Neuronal stem cell (in vitro differentiated cells): ENCODE results near the gene RNF6.
"Not testable (repeated sequence)": the region's sequence is repeated elsewhere in the genome, so short reads cannot be mapped to it uniquely, and the experiment has no call there.

Experiments
- DNase-seq: peaks from one replicate; pipeline ENCODE4 v3.0.0-alpha.2; 2013; ENCODE audit warnings: low spot score
- H2AFZ ChIP-seq: one replicate; pipeline ENCODE4 v1.6.1; 2013; ENCODE audit warnings: mild to moderate bottlenecking, low read length, inconsistent platforms
- H2AK5ac ChIP-seq: 2 replicates; pipeline ENCODE4 v1.6.1; 2013; ENCODE audit warnings: low read depth, mild to moderate bottlenecking, inconsistent platforms, low read length, moderate library complexity, mixed read lengths
- H2BK120ac ChIP-seq: 2 replicates; pipeline ENCODE4 v1.6.1; 2013; ENCODE audit warnings: low read depth, mild to moderate bottlenecking, inconsistent platforms, low read length, moderate library complexity, mixed read lengths
- H2BK12ac ChIP-seq: one replicate; pipeline ENCODE4 v1.6.1; 2013; ENCODE audit warnings: low read length, inconsistent platforms
- H2BK15ac ChIP-seq: 2 replicates; pipeline ENCODE4 v1.6.1; 2013; ENCODE audit warnings: mild to moderate bottlenecking, low read length, inconsistent platforms, mixed read lengths
- H2BK5ac ChIP-seq: one replicate; pipeline ENCODE4 v1.6.1; 2013; ENCODE audit warnings: inconsistent platforms, mild to moderate bottlenecking, low read length, moderate library complexity
- H3K14ac ChIP-seq: one replicate; pipeline ENCODE4 v1.6.1; 2013; ENCODE audit warnings: low read length, inconsistent platforms
- H3K18ac ChIP-seq: 2 replicates; pipeline ENCODE4 v1.6.1; 2013; ENCODE audit warnings: low read length, inconsistent platforms
- H3K23ac ChIP-seq: 2 replicates; pipeline ENCODE4 v1.6.1; 2013; ENCODE audit warnings: low read depth, mild to moderate bottlenecking, mixed read lengths, low read length, inconsistent platforms; ENCODE audit not compliant: poor library complexity
- H3K27ac ChIP-seq: replicated peaks from 3 replicates; pipeline ENCODE4 v1.5.1; 2013; ENCODE audit warnings: low read length, inconsistent platforms
- H3K27me3 ChIP-seq, 3 experiments: 2 replicates each; pipeline ENCODE4 v1.6.1; 2013; ENCODE audit warnings: low read length in 3 of 3, mild to moderate bottlenecking in 2 of 3, inconsistent platforms in 1 of 3, low read depth in 1 of 3, mixed read lengths in 1 of 3, moderate library complexity in 1 of 3; ENCODE audit not compliant: control insufficient read depth in 3 of 3, insufficient read depth in 3 of 3
- H3K36me3 ChIP-seq, 2 donors: replicated peaks in 1 of 2; 2 replicates each; pipeline ENCODE4 v1.6.1; 2013; ENCODE audit warnings: low read length in 2 of 2; ENCODE audit not compliant: control insufficient read depth in 2 of 2, insufficient read depth in 2 of 2
- H3K4ac ChIP-seq: 2 replicates; pipeline ENCODE4 v1.6.1; 2013; ENCODE audit warnings: inconsistent platforms, mild to moderate bottlenecking, low read length, moderate library complexity
- H3K4me1 ChIP-seq, 2 donors: 1 replicate in 1 of 2; 2 replicates in 1 of 2; pipeline ENCODE4 v1.6.1; 2013; ENCODE audit warnings: low read length in 2 of 2, low read depth in 1 of 2; ENCODE audit not compliant: control insufficient read depth in 2 of 2, insufficient read depth in 1 of 2
- H3K4me2 ChIP-seq: one replicate; pipeline ENCODE4 v1.6.1; 2013; ENCODE audit warnings: mild to moderate bottlenecking, low read length, inconsistent platforms; ENCODE audit not compliant: insufficient read depth, poor library complexity, severe bottlenecking
- H3K4me3 ChIP-seq, 2 donors: 2 replicates each; pipeline ENCODE4 v1.5.1; 2013; ENCODE audit warnings: low read length in 2 of 2, mild to moderate bottlenecking in 2 of 2, inconsistent platforms in 1 of 2, moderate library complexity in 1 of 2
- H3K79me1 ChIP-seq: one replicate; pipeline ENCODE4 v1.6.1; 2013; ENCODE audit warnings: low read depth, mild to moderate bottlenecking, inconsistent platforms, low read length, moderate library complexity
- H3K9ac ChIP-seq: one replicate; pipeline ENCODE4 v1.6.1; 2013; ENCODE audit warnings: mild to moderate bottlenecking, low read depth, low read length, inconsistent platforms; ENCODE audit not compliant: poor library complexity
- H3K9me3 ChIP-seq, 2 donors: replicated peaks in 1 of 2; 2 replicates each; pipeline versions ENCODE3 to v1.6.1; 2013; ENCODE audit warnings: low read length in 2 of 2, mild to moderate bottlenecking in 2 of 2, inconsistent platforms in 1 of 2, low read depth in 1 of 2, mixed read lengths in 1 of 2, moderate library complexity in 1 of 2; ENCODE audit not compliant: control insufficient read depth in 2 of 2, insufficient read depth in 1 of 2
- H4K8ac ChIP-seq: one replicate; pipeline ENCODE4 v1.6.1; 2013; ENCODE audit warnings: low read depth, mild to moderate bottlenecking, inconsistent platforms, low read length, moderate library complexity
- H4K91ac ChIP-seq: one replicate; pipeline ENCODE4 v1.6.1; 2013; ENCODE audit warnings: low read length, low read depth, mild to moderate bottlenecking, inconsistent platforms; ENCODE audit not compliant: poor library complexity
- WGBS, 2 donors: extraction: QIAGEN DNeasy Blood & Tissue Kit; methylation state at CpG; one replicate each; pipeline ENCODE4 v1.1.7; 2013; ENCODE audit warnings: missing lambda C conversion rate in 2 of 2, mixed read lengths in 1 of 2; ENCODE audit not compliant: insufficient read length in 2 of 2, insufficient replicate concordance in 1 of 2; ENCODE audit errors: extremely low coverage in 2 of 2; 5-methylcytosine and 5-hydroxymethylcytosine counted together

The RNF6 gene

GRCh38 chr13:26254583-26255111 lies 32.5 kb upstream of the RNF6 start:
- H3K9ac ChIP-seq = peak overlapping the region; percentile 94
- no peak for DNase-seq
- WGBS, 2 donors = no CpG with 5 or more reads among the region's 35 CpGs

GRCh38 chr13:26253787-26254582 lies 31.9 kb upstream of the RNF6 start, which contains the start of gene CDK8:
Gene CDK8 (plus strand): TSS chr13:26254129. CDS start chr13:26254642, 513 bp downstream.
- Histone ChIP-seq H2BK15ac (peak within 1 kb of the TSS; percentile 35), H2AFZ (peak within 1 kb of the TSS; percentile 100), H2BK5ac (peak within 1 kb of the TSS; percentile 89), H3K79me1 (no peaks in the 10 kb centered on the region), H4K91ac (peak within 1 kb of the TSS; percentile 77), H3K36me3 (no peaks in the 10 kb centered on the region), H3K4me2 (peak within 1 kb of the TSS; percentile 67), H2BK12ac (no peak within 1 kb of the TSS), H3K9me3 (no peaks in the 10 kb centered on the region), H3K27me3 (peaks cover 0 to 19% (median 0%) of the 10 kb centered on the region in 3 experiments), H4K8ac (peak within 1 kb of the TSS; percentile 89), H3K18ac (peak within 1 kb of the TSS; percentile 100), H2AK5ac (no peak within 1 kb of the TSS), H3K4me3 (peak within 1 kb of the TSS; percentile 92 to 95), H3K4me1 (peaks cover 0 to 14% of the 10 kb centered on the region in 2 donors), H3K14ac (no peak within 1 kb of the TSS), H3K9ac (peak within 1 kb of the TSS; percentile 96), H3K23ac (peak within 1 kb of the TSS; percentile 52), H3K4ac (no peak within 1 kb of the TSS), H2BK120ac (peak within 1 kb of the TSS; percentile 84), H3K27ac (peak within 1 kb of the TSS; percentile 95)
- WGBS, 2 donors = no CpG with 5 or more reads among the region's 79 CpGs
- peak; percentile 92 for DNase-seq

More at GRCh38 chr13:26254583-26255111, 32.5 kb upstream of the RNF6 start:
- Histone ChIP-seq H2BK5ac (no peak overlapping the region), H3K4me1 (peaks cover 0 to 14% of the 10 kb centered on the region in 2 donors), H3K36me3 (no peaks in the 10 kb centered on the region), H3K4me3 (peak overlapping the region; percentile 92 to 95), H3K4ac (no peak overlapping the region), H3K27me3 (peaks cover 0 to 14% (median 0%) of the 10 kb centered on the region in 3 experiments), H2AK5ac (no peak overlapping the region), H2BK15ac (no peak overlapping the region), H4K8ac (no peak overlapping the region), H3K9me3 (no peaks in the 10 kb centered on the region), H3K23ac (peak overlapping the region; percentile 52), H2AFZ (peak overlapping the region; percentile 100), H3K27ac (peak overlapping the region; percentile 95), H3K14ac (no peak overlapping the region), H3K4me2 (peak overlapping the region; percentile 61), H2BK12ac (no peak overlapping the region), H2BK120ac (peak overlapping the region; percentile 84), H3K18ac (no peak overlapping the region), H4K91ac (no peak overlapping the region), H3K79me1 (no peaks in the 10 kb centered on the region)

GRCh38 chr13:26253262-26253786 lies 31.2 kb upstream of the RNF6 start:
- no peak overlapping the region for H3K4ac ChIP-seq
- no peak overlapping the region for H3K23ac ChIP-seq
- no peak overlapping the region for H3K27ac ChIP-seq
- peaks cover 0 to 14% of the 10 kb centered on the region in 2 donors for H3K4me1 ChIP-seq
- peak overlapping the region; percentile 43 for H3K4me2 ChIP-seq
- H4K8ac ChIP-seq = no peak overlapping the region
- H3K18ac ChIP-seq = no peak overlapping the region
- H2BK120ac ChIP-seq = no peak overlapping the region
- H3K9ac ChIP-seq = no peak overlapping the region
- H2BK15ac ChIP-seq = no peak overlapping the region
- peaks cover 0 to 25% (median 0%) of the 10 kb centered on the region in 3 experiments for H3K27me3 ChIP-seq
- no peak overlapping the region for H3K14ac ChIP-seq
- H3K9me3 ChIP-seq = no peaks in the 10 kb centered on the region
- H2BK12ac ChIP-seq = no peak overlapping the region
- no peak for DNase-seq
- H2AFZ ChIP-seq = peak overlapping the region; percentile 100
- H2BK5ac ChIP-seq = peak overlapping the region; percentile 89
- no peak overlapping the region for H4K91ac ChIP-seq
- no peaks in the 10 kb centered on the region for H3K36me3 ChIP-seq
- no peak overlapping the region for H2AK5ac ChIP-seq
- no CpG with 5 or more reads among the region's 9 CpGs for WGBS, 2 donors
- H3K79me1 ChIP-seq = no peaks in the 10 kb centered on the region
- H3K4me3 ChIP-seq = peak overlapping the region in 1 of 2 donors; percentile 92

GRCh38 chr13:26252006-26252405 lies 29.9 kb upstream of the RNF6 start:
- not testable (repeated sequence) for H3K79me1 ChIP-seq, H3K18ac ChIP-seq, H3K23ac ChIP-seq, H2AFZ ChIP-seq, H3K4me3 ChIP-seq, H2AK5ac ChIP-seq, H3K4me2 ChIP-seq, H3K36me3 ChIP-seq, H2BK12ac ChIP-seq, H3K4ac ChIP-seq, H2BK5ac ChIP-seq, H3K14ac ChIP-seq, H4K8ac ChIP-seq, DNase-seq, H3K9ac ChIP-seq, H3K9me3 ChIP-seq, H3K4me1 ChIP-seq, H4K91ac ChIP-seq, H2BK15ac ChIP-seq, H3K27ac ChIP-seq, H2BK120ac ChIP-seq
- WGBS, 2 donors = no CpG with 5 or more reads among the region's 4 CpGs
- H3K27me3 ChIP-seq = peaks cover 0 to 38% (median 0%) of the 10 kb centered on the region in 3 experiments
